Fibroblast of lung (primary cell): ENCODE results near the gene PNPLA7.

Experiments used
- CTCF ChIP-seq, 2 donors: IDR thresholded peaks in 1 of 2; conservative IDR thresholded peaks in 1 of 2; 1 replicate in 1 of 2; 2 replicates in 1 of 2; pipeline ENCODE4 v1.5.1; 2011 to 2012; ENCODE audit warnings: low read length in 2 of 2, control low read depth in 1 of 2, inconsistent platforms in 1 of 2, low read depth in 1 of 2, mild to moderate bottlenecking in 1 of 2
- EZH2 ChIP-seq: IDR thresholded peaks from 2 replicates; pipeline ENCODE4 v1.5.1; 2012; ENCODE audit warnings: low read length, control low read depth, mild to moderate bottlenecking; ENCODE audit errors: missing control alignments

DNA sequence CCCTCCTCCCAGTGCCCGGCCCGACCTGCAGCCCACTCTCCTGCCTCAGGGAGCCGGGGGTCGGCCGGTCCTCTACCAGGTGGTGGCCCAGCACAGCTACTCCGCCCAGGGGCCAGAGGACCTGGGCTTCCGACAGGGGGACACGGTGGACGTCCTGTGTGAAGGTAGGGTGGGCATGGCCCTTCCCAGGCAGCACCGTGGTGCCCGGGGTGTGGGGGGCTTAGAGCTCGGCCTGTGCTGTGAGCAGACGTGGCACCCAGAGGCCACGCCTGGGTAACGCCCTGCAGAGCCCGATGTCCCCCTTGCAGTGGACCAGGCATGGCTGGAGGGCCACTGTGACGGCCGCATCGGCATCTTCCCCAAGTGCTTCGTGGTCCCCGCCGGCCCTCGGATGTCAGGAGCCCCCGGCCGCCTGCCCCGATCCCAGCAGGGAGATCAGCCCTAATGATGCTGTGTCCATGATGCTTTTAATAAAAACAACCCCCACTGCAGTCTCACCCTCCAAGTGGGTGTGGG, 116.2 kb downstream of the PNPLA7 start:
- TF ChIP-seq CTCF (conservative IDR thresholded peaks at IDR 0.05 in 1 of 2, IDR thresholded peaks at IDR 0.05 in 1 of 2; ENCODE audit: low read depth in 1 of 2, low read length in 2 of 2) (no peak), EZH2 (no peak)
